IMR-90 (cell line): Measurements from ENCODE around the gene HDAC7. TPM values are rescaled to one million over a fixed set of nuclear protein-coding genes. Genes with fewer than 3 reads are reported as not detected.

Experiments
- ATAC-seq: fragments of 200-7000 bp; cut with Tn5 transposase; 2 replicates; pipeline ENCODE4 v1.9.1; 2020; ENCODE audit warnings: low read depth, mild to moderate bottlenecking, moderate library complexity
- BruUV-seq: library from RNA; stranded (reverse); fragments of 400-500 nt; replicated peaks from 2 replicates; lab custom pipeline; 2021; lab: Mats Ljungman, UMichigan
- CTCF ChIA-PET: fragments of 300-600 bp; formaldehyde crosslinking; extraction: SDS; loops from one replicate; lab custom pipeline; 2021; ENCODE audit warnings: antibody characterized with exemption; lab: Yijun Ruan, JAX
- POLR2A ChIA-PET: fragments of 300-600 bp; sonication (Branson Sonifier 250); formaldehyde crosslinking; loops from one replicate; lab custom pipeline; 2022; ENCODE audit warnings: antibody characterized with exemption; ENCODE audit not compliant: unreplicated experiment; lab: Charles Lee
- DNase-seq: peaks from one replicate; pipeline ENCODE4 v3.0.0; 2013
- H2AFZ ChIP-seq: replicated peaks from 2 replicates; pipeline ENCODE3; 2013; ENCODE audit warnings: low read length, mild to moderate bottlenecking; ENCODE audit not compliant: poor library complexity
- H2AK5ac ChIP-seq: 2 replicates; pipeline ENCODE4 v1.6.1; 2013; ENCODE audit warnings: low read depth, low read length, inconsistent platforms
- H2AK9ac ChIP-seq: replicated peaks from 2 replicates; pipeline ENCODE3; 2013; ENCODE audit warnings: mild to moderate bottlenecking, low read depth, low read length, moderate library complexity; ENCODE audit not compliant: poor library complexity
- H2BK120ac ChIP-seq: 2 replicates; pipeline ENCODE4 v1.6.1; 2013; ENCODE audit warnings: low read depth, low read length, inconsistent platforms
- H2BK15ac ChIP-seq: 3 replicates; pipeline ENCODE4 v1.6.1; 2013; ENCODE audit warnings: low read depth, low read length, inconsistent platforms
- H2BK20ac ChIP-seq: 2 replicates; pipeline ENCODE4 v1.6.1; 2013; ENCODE audit warnings: low read depth, mild to moderate bottlenecking, inconsistent platforms, low read length, moderate library complexity
- H2BK5ac ChIP-seq: 2 replicates; pipeline ENCODE4 v1.6.1; 2013; ENCODE audit warnings: mild to moderate bottlenecking, low read depth, low read length, inconsistent platforms; ENCODE audit not compliant: poor library complexity, severe bottlenecking
- H3K14ac ChIP-seq: replicated peaks from 2 replicates; pipeline ENCODE4 v1.6.1; 2013; ENCODE audit warnings: low read depth, low read length, inconsistent platforms
- H3K18ac ChIP-seq: 2 replicates; pipeline ENCODE4 v1.6.1; 2013; ENCODE audit warnings: low read depth, low read length, control low read depth
- H3K23ac ChIP-seq: 2 replicates; pipeline ENCODE4 v1.6.1; 2013; ENCODE audit warnings: low read depth, low read length, inconsistent platforms
- H3K27ac ChIP-seq: 2 replicates; pipeline ENCODE4 v1.5.1; 2013; ENCODE audit warnings: mild to moderate bottlenecking, control low read depth, low read length; ENCODE audit not compliant: insufficient read depth
- H3K27me3 ChIP-seq: 2 replicates; pipeline ENCODE4 v1.6.1; 2013; ENCODE audit warnings: low read length; ENCODE audit not compliant: control insufficient read depth, insufficient read depth
- H3K36me3 ChIP-seq: 2 replicates; pipeline ENCODE4 v1.6.1; 2013; ENCODE audit warnings: low read length, mixed read lengths; ENCODE audit not compliant: control insufficient read depth, insufficient read depth
- H3K4ac ChIP-seq: 2 replicates; pipeline ENCODE4 v1.6.1; 2013; ENCODE audit warnings: low read depth, low read length, inconsistent platforms
- H3K4me1 ChIP-seq: 2 replicates; pipeline ENCODE4 v1.6.1; 2013; ENCODE audit warnings: low read length, mixed read lengths; ENCODE audit not compliant: control insufficient read depth, insufficient read depth
- H3K4me2 ChIP-seq: 2 replicates; pipeline ENCODE4 v1.6.1; 2013; ENCODE audit warnings: low read depth, mild to moderate bottlenecking, control low read depth, low read length, moderate library complexity
- H3K4me3 ChIP-seq: 2 replicates; pipeline ENCODE4 v1.5.1; 2013; ENCODE audit warnings: low read depth, mild to moderate bottlenecking, control low read depth, low read length, moderate library complexity; ENCODE audit not compliant: insufficient read depth
- H3K56ac ChIP-seq: 2 replicates; pipeline ENCODE4 v1.6.1; 2013; ENCODE audit warnings: low read length, inconsistent platforms; ENCODE audit not compliant: insufficient read depth; ENCODE audit errors: extremely low read depth
- H3K79me1 ChIP-seq, 2 experiments: 2 replicates each; pipeline ENCODE4 v1.6.1; 2013; ENCODE audit warnings: low read length in 2 of 2, inconsistent platforms in 1 of 2, low read depth in 1 of 2
- H3K9ac ChIP-seq: 2 replicates; pipeline ENCODE4 v1.6.1; 2013; ENCODE audit warnings: low read depth, low read length, control low read depth
- H3K9me1 ChIP-seq: 2 replicates; pipeline ENCODE4 v1.6.1; 2013; ENCODE audit warnings: low read length, inconsistent platforms; ENCODE audit not compliant: insufficient read depth
- H3K9me3 ChIP-seq: 2 replicates; pipeline ENCODE4 v1.6.1; 2013; ENCODE audit warnings: low read length; ENCODE audit not compliant: control insufficient read depth, insufficient read depth
- H4K20me1 ChIP-seq: 2 replicates; pipeline ENCODE4 v1.6.1; 2013; ENCODE audit warnings: low read length, inconsistent platforms; ENCODE audit not compliant: insufficient read depth
- H4K5ac ChIP-seq: 2 replicates; pipeline ENCODE4 v1.6.1; 2013; ENCODE audit warnings: mild to moderate bottlenecking, low read depth, low read length, control low read depth
- H4K8ac ChIP-seq, 2 experiments: 2 replicates each; pipeline ENCODE4 v1.6.1; 2013; ENCODE audit warnings: low read depth in 2 of 2, low read length in 2 of 2, control low read depth in 1 of 2, inconsistent platforms in 1 of 2
- H4K91ac ChIP-seq: 2 replicates; pipeline ENCODE4 v1.6.1; 2013; ENCODE audit warnings: low read depth, low read length, inconsistent platforms; ENCODE audit not compliant: insufficient read depth
- NFE2L2 ChIP-seq: fragments of 150-350 bp; IDR thresholded peaks from 2 replicates; pipeline ENCODE4 v1.6.1; 2016; ENCODE audit warnings: low read depth, mild to moderate bottlenecking, low read length
- POLR2A ChIP-seq: IDR thresholded peaks from 2 replicates; pipeline ENCODE4 v1.6.1; 2012; ENCODE audit warnings: mild to moderate bottlenecking, low read depth, low read length
- RFX5 ChIP-seq: IDR thresholded peaks from 2 replicates; pipeline ENCODE4 v1.8.0; 2012; ENCODE audit warnings: low read depth, mild to moderate bottlenecking, low read length, moderate library complexity
- WGBS, 2 experiments: methylation state at CpG; one replicate each; pipeline versions ENCODE4 v1.1.5 to v1.1.7; 2013; ENCODE audit warnings: missing lambda C conversion rate in 2 of 2; ENCODE audit not compliant: insufficient read length in 1 of 2; ENCODE audit errors: extremely low coverage in 2 of 2; 5-methylcytosine and 5-hydroxymethylcytosine counted together
- dilution Hi-C: fragments of 300-500 bp; cut with HindIII; formaldehyde crosslinking; loops from one replicate; pipeline ENCODE4 v1.14.3; 2018; ENCODE audit warnings: low sequenced_read_pairs; ENCODE audit not compliant: unreplicated experiment
- in situ Hi-C: fragments of 300-500 bp; cut with MboI; formaldehyde crosslinking; loops from 3 replicates; pipeline ENCODE4 v1.14.3; 2019; ENCODE audit warnings: low sequenced_read_pairs, inconsistent platforms, mixed read lengths
- intact Hi-C: fragments of 100-400 bp; cut with micrococcal nuclease; formaldehyde crosslinking; loops from 2 replicates; pipeline ENCODE4 v1.10.0; 2022
- polyA plus RNA-seq, 3 experiments: library from polyadenylated mRNA; depleted of rRNA; stranded (reverse); fragments of >200 nt; gene quantifications; 2 replicates each; pipeline ENCODE4 v1.2.3, GENCODE V29; 2012; ENCODE audit warnings: low replicate concordance in 1 of 3
- total RNA-seq: library from RNA; depleted of rRNA; stranded (reverse); fragments of >200 nt; gene quantifications from 2 replicates; pipeline ENCODE4 v1.2.3, GENCODE V29; 2012

HDAC7 gene
- total and polyA plus RNA-seq, 2 of the 4 experiments (the other 2 are of a cell fraction) = 10.4 to 64.7 TPM

- H4K20me1 ChIP-seq = no peaks in the 10 kb centered on the region; the same call in 1 of the 2 replicates
- H2BK15ac ChIP-seq = peak overlapping the region; percentile 21; the same call in 2 of the 3 replicates
- CTCF ChIA-PET = no interaction called here
- intact Hi-C loops = no loop called here
- H2AFZ ChIP-seq = peak overlapping the region; percentile 4
- POLR2A ChIA-PET = no interaction called here
- H2BK20ac ChIP-seq = no peak overlapping the region
- H2BK5ac ChIP-seq = no peak overlapping the region
- no CpG with 5 or more reads among the region's 2 CpGs for WGBS, 2 experiments
- peaks cover 28% of the 10 kb centered on the region for H3K4me1 ChIP-seq
- ATAC-seq = no peak
- H3K18ac ChIP-seq = no peak overlapping the region
- no peak overlapping the region for H3K4ac ChIP-seq
- no peak overlapping the region for H2AK9ac ChIP-seq
- dilution Hi-C loops = no loop called here
- H4K8ac ChIP-seq = no peak overlapping the region; a peak in 1 of 4 replicates
- H3K56ac ChIP-seq = no peak overlapping the region
- BruUV-seq = no TSS peak
- H3K79me1 ChIP-seq = peaks cover 0 to 18% of the 10 kb centered on the region in 2 experiments; a peak in 2 of 4 replicates
- H3K27ac ChIP-seq = no peak overlapping the region
- no peak overlapping the region for H3K4me3 ChIP-seq
- no peak overlapping the region for H3K4me2 ChIP-seq
- no peaks in the 10 kb centered on the region for H3K9me3 ChIP-seq
- peak overlapping the region; percentile 35 for H2AK5ac ChIP-seq
- no peaks in the 10 kb centered on the region for H3K27me3 ChIP-seq
- H3K36me3 ChIP-seq = no peaks in the 10 kb centered on the region
- no peak overlapping the region for H2BK120ac ChIP-seq
- no peak overlapping the region for H4K5ac ChIP-seq
- H3K23ac ChIP-seq = no peak overlapping the region
- in situ Hi-C loops = no loop called here
- peak overlapping the region; percentile 33 for H4K91ac ChIP-seq
- no peak overlapping the region for H3K14ac ChIP-seq
- no peak for DNase-seq
- TF ChIP-seq NFE2L2 (no peak), RFX5 (no peak), POLR2A (no peak)
- H3K9ac ChIP-seq = no peak overlapping the region
- H3K9me1 ChIP-seq = peaks cover 22% of the 10 kb centered on the region
These were observed 4.5 kb upstream of the HDAC7 start for GRCh38 chr12:47824198-47824597.
